Measurements from ENCODE around the gene SH3RF3. TPM values are rescaled to one million over a fixed set of nuclear protein-coding genes. Genes with fewer than 3 reads are reported as not detected.

The SH3RF3 gene
- total and polyA plus RNA-seq, 5 donors: 5.7 to 8.8 (median 8.1) TPM

GRCh38 chr2:109348671-109349502 lies 219.9 kb downstream of the SH3RF3 start:
- H3K27me3 ChIP-seq (ENCODE audit: control insufficient read depth, insufficient read depth): no peaks in the 10 kb centered on the region
- DNase-seq (peak in 1 of 3 donors; percentile 43), ATAC-seq (peak; percentile 15 to 22)
- no peak overlapping the region for H3K4me3 ChIP-seq (ENCODE audit: low read length)
- H3K9me3 ChIP-seq (ENCODE audit: control insufficient read depth, low read length): no peaks in the 10 kb centered on the region
- 41% methylated on average over 13 of the region's 13 CpGs for WGBS
- peak overlapping the region; percentile 28 for H3K27ac ChIP-seq (ENCODE audit: low read length)
- intact Hi-C loops (cut with DNase I): loop anchor here in 1 of 4 donors (10.0 kb wide), 1 partner anchor 136 kb away; no protein-coding TSS in a partner anchor
- H3K4me1 ChIP-seq (ENCODE audit: control insufficient read depth, insufficient read depth, low read length): peaks cover 3% of the 10 kb centered on the region

- ATAC-seq: peak; percentile 9 to 21
- WGBS: 83% methylated on average over 18 of the region's 18 CpGs
- Histone ChIP-seq H3K4me3 (ENCODE audit: low read length) (no peak overlapping the region), H3K27ac (ENCODE audit: low read length) (peak overlapping the region; percentile 28), H3K27me3 (ENCODE audit: control insufficient read depth, insufficient read depth) (no peaks in the 10 kb centered on the region), H3K9me3 (ENCODE audit: control insufficient read depth, low read length) (no peaks in the 10 kb centered on the region), H3K4me1 (ENCODE audit: control insufficient read depth, insufficient read depth, low read length) (peaks cover 3% of the 10 kb centered on the region)
- intact Hi-C loops (cut with DNase I): loop anchor here in 1 of 4 donors (10.0 kb wide), 1 partner anchor 135 kb away; no protein-coding TSS in a partner anchor
- DNase-seq: peak in 1 of 3 donors; percentile 31
These were observed 220.8 kb downstream of the SH3RF3 start for GRCh38 chr2:109349503-109350465.

GRCh38 chr2:109350526-109350925 lies 221.5 kb downstream of the SH3RF3 start:
- Histone ChIP-seq H3K4me3 (ENCODE audit: low read length) (no peak overlapping the region), H3K9me3 (ENCODE audit: control insufficient read depth, low read length) (no peaks in the 10 kb centered on the region), H3K27ac (ENCODE audit: low read length) (no peak overlapping the region), H3K27me3 (ENCODE audit: control insufficient read depth, insufficient read depth) (no peaks in the 10 kb centered on the region), H3K4me1 (ENCODE audit: control insufficient read depth, insufficient read depth, low read length) (peaks cover 3% of the 10 kb centered on the region)
- 87% methylated on average over 8 of the region's 8 CpGs for WGBS
- no peak for ATAC-seq
- intact Hi-C loops (cut with DNase I): no loop called here
- DNase-seq: no peak

- Histone ChIP-seq H3K27ac (ENCODE audit: low read length) (no peak overlapping the region), H3K9me3 (ENCODE audit: control insufficient read depth, low read length) (no peaks in the 10 kb centered on the region), H3K27me3 (ENCODE audit: control insufficient read depth, insufficient read depth) (no peaks in the 10 kb centered on the region), H3K4me3 (ENCODE audit: low read length) (no peak overlapping the region), H3K4me1 (ENCODE audit: control insufficient read depth, insufficient read depth, low read length) (peaks cover 3% of the 10 kb centered on the region)
- intact Hi-C loops (cut with DNase I): no loop called here
- 67% methylated on average over 9 of the region's 9 CpGs for WGBS
- ATAC-seq: peak; percentile 69 to 73
- DNase-seq: peak; percentile 68 to 84 (median 74)
These were observed 222.3 kb downstream of the SH3RF3 start for GRCh38 chr2:109351164-109351756.

GRCh38 chr2:109352056-109352897 lies 223.3 kb downstream of the SH3RF3 start:
- Histone ChIP-seq H3K27me3 (ENCODE audit: control insufficient read depth, insufficient read depth) (no peaks in the 10 kb centered on the region), H3K27ac (ENCODE audit: low read length) (no peak overlapping the region), H3K4me1 (ENCODE audit: control insufficient read depth, insufficient read depth, low read length) (peaks cover 3% of the 10 kb centered on the region), H3K4me3 (ENCODE audit: low read length) (no peak overlapping the region), H3K9me3 (ENCODE audit: control insufficient read depth, low read length) (no peaks in the 10 kb centered on the region)
- intact Hi-C loops (cut with DNase I): no loop called here
- ATAC-seq (no peak), DNase-seq (no peak)
- WGBS: 68% methylated on average over 20 of the region's 20 CpGs

- DNase-seq: no peak
- H3K4me1 ChIP-seq (ENCODE audit: control insufficient read depth, insufficient read depth, low read length): peaks cover 3% of the 10 kb centered on the region
- no peak for ATAC-seq
These were observed 224.1 kb downstream of the SH3RF3 start for GRCh38 chr2:109352898-109353689.

GRCh38 chr2:109353806-109354745 lies 225.1 kb downstream of the SH3RF3 start:
- Histone ChIP-seq H3K9me3 (ENCODE audit: control insufficient read depth, low read length) (no peaks in the 10 kb centered on the region), H3K27ac (ENCODE audit: low read length) (no peak overlapping the region), H3K4me3 (ENCODE audit: low read length) (no peak overlapping the region), H3K4me1 (ENCODE audit: control insufficient read depth, insufficient read depth, low read length) (peaks cover 3% of the 10 kb centered on the region), H3K27me3 (ENCODE audit: control insufficient read depth, insufficient read depth) (no peaks in the 10 kb centered on the region)
- ATAC-seq (no peak), DNase-seq (no peak)
- intact Hi-C loops (cut with DNase I): no loop called here
- WGBS: 95% methylated on average over 22 of the region's 22 CpGs

More at GRCh38 chr2:109352898-109353689, 224.1 kb downstream of the SH3RF3 start:
- H3K27ac ChIP-seq (ENCODE audit: low read length): no peak overlapping the region
- H3K9me3 ChIP-seq (ENCODE audit: control insufficient read depth, low read length): no peaks in the 10 kb centered on the region
- WGBS: 97% methylated on average over 14 of the region's 14 CpGs
- no peaks in the 10 kb centered on the region for H3K27me3 ChIP-seq (ENCODE audit: control insufficient read depth, insufficient read depth)
- intact Hi-C loops (cut with DNase I): no loop called here
- no peak overlapping the region for H3K4me3 ChIP-seq (ENCODE audit: low read length)

GRCh38 chr2:109355192-109355843 lies 226.3 kb downstream of the SH3RF3 start:
- Histone ChIP-seq H3K27me3 (ENCODE audit: control insufficient read depth, insufficient read depth) (no peaks in the 10 kb centered on the region), H3K9me3 (ENCODE audit: control insufficient read depth, low read length) (no peaks in the 10 kb centered on the region), H3K4me1 (ENCODE audit: control insufficient read depth, insufficient read depth, low read length) (peaks cover 3% of the 10 kb centered on the region), H3K27ac (ENCODE audit: low read length) (no peak overlapping the region), H3K4me3 (ENCODE audit: low read length) (no peak overlapping the region)
- no peak for ATAC-seq
- DNase-seq: no peak
- WGBS: 95% methylated on average over 8 of the region's 8 CpGs
- intact Hi-C loops (cut with DNase I): no loop called here
